Stimulated activated CD4-positive, alpha-beta T cell treated with anti-CD3 and anti-CD28 coated beads, Interleukin-12 subunit alpha, Interleukin-12 subunit beta, amount 100 ng/mL, for 4 hours (primary cell): Measurements from ENCODE around the gene DSTN.

Experiments used
- DNase-seq: peaks from one replicate; pipeline ENCODE4 v3.0.0-alpha.2; 2020

Gene DSTN

DNA sequence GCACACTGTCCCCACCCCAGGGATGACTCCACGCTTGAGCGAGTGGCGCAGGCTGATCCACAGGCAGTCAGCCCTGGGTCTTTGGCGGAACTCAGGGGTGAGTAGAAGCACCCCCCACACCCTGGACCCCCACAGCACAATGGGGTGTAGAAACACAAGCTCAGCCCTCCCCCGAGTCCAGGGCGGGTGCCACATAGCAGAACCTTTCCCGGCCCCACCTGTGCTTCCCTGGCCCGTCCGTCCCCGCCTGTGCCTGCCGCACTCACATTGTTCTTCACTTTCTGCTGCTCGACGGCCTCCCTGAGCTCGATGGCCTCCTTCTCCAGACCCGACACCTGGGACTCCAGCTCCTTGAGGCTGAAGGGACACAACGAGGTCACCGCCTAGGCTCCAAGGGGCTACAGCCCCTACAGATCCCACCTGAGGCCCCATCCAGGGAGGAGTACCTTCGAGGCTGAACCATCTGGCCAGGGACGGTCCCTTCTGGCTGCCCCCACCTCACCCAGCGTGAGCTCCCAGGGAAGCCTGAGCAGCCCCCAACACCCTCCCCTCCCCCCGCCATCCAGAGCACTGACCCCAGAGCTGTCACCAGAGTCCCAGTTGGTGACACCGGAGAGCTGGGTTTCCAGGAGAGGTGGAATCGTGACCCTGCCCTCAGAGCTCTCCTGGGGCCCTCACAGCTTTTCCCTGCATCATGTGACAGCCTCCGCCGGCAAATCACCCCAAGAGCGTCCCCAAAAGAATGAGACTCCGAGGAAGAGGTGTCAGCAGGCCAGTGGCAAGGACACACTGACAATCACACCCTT is 55.6 kb downstream of the DSTN start:
- no peak for DNase-seq

DNA sequence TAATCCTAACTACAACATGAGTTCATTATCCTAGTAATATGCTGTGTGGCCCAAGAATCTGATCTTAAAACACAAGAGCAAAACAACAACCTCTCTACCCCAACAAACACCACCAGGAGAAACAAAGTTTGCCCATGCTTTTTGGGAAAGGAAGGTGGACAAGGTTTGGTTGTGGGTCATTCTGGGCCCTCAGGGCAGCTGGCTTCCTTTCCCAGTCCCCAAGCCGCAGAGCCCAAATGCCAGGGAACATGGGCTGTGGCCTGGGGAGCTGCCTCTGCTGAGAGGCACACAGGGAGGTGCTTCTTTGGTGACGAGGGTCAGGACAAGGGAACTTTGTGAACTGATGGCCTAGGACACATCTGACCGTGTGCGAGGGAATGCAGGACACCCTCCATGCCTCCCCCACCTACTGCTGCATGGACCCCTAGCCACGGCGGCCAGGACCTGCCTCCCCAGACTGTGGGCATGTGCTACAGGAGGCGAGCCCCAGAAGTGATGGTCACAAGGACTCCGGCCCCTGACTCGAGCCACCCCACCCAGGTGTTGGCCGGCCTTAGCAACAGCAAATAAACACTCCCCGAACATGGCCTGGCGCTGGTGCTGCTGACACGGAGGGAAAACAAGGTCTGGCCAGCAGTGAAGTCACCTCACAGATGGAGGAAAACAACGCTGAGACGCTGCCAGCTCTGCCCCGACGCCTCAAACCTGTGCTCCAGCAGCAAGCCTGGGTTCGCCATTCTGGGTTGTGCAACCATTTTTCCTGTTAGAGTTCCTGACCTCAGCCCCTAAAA is 56.5 kb downstream of the DSTN start:
- DNase-seq: no peak

DNA sequence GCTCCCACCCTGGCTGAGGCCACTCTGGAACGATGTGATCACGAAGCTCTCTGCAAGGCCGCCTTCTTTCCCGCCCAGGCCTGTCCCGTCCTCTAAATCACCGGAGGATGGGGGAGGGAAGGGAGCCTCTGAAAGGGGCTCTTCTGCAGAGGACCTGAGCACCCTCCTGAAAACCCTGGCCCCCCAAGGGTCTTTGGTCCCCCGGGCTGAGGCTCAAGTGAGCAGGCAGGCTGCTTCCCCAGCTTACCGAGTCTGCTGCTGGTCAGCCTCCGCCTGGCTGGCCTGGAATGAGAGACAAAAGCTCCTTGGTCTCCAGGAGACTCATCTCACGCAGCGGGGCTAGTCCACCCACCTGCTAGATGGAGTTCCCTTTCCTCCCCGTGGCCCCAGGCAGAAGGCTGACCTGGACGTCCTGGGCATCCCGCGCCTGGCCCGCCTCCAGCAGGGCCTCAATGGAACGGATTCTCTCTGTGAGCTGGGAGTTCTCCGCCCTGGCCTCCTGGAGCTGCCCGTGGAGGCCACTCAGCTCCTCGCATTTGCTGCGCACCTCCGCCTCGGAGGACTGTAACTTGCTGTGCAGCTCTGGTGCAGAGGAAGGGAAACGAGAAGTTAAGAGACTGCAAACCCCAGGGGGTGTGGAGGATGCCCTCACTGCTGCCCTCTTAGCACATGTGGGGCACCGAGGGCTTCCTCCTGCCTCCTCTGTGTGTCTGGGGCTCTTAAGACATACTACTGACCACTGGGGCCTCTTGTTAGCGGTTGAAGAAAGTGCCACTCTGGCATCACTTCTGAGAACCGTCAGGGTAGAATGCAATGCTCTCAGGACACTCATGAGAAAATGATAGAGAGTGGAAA is 57.5 kb downstream of the DSTN start:
- DNase-seq: no peak

DNA sequence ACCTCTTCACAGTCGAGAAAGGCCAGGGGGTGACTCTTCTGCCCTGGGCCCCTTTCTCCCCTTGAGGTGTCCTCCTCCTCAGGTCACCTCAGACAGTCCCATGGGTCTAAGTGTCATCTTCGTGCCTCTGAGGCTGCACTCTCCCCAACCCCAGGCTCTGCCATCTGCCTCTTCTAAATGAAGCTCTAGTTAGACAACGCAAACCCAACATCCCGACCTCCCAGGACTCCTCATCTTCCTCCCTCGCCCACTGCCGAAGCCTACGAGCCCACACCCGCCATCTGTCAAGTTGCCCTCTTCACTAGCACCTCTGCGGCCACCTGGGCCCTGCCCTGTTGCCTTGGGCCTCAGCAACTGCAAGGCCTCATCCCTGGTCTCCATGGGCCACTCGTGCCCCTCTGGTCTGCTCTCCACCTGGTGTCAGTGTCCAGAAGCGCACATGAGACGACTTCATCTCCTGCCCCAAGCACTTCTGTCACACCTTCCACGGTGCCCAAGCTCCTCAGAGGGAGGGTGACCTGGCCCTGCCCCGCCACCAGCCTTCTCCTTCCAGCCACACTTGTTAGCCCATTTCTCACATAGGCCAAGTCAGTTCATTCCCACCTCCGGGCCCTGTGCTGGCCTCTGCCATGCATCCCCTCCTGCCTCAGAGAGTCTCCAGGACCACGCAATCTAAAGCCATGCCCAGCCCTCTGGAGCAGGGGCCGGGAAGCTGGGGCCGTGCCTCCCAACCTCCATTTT is 58.4 kb downstream of the DSTN start:
- no peak for DNase-seq

DNA sequence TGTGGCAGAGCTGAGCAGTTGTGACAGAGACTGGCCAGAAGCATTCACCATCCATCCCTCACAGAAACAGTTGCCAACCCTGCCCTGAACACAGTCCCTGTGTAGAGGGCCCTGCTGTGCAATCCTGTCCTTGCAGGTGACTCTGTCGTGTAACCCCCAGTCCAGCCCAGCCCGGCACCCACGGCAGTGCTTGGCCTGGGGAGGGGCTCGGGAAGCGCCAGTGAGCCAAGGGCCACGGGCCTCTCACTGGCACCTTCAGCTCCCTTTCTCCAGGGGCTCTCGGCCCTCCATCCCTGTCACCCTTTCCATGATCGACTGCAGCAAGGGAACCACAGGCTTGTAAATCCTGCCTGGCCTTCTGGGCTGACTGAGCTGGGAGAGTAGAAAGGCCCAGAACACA is 59.1 kb downstream of the DSTN start:
- no peak for DNase-seq

DNA sequence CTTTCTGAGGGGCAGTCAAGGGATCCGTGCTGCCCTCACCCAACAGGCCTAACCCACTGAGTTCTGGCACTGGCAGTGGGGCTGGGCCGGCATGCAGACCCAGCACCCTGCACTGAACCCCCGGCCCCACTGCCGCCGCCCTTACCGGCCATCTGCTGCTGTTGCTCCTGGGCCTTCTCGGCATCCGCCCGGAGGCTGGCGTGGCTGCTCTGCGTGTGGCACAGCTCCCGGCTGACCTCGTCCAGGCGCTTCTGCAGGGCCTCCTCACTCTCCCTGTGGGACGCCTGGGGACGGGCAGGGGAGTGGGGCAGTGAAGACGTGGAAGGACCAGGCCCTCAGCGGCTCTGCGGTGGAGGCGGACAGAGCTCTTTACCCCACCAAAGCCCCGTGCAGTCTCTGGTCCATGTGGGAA is 59.8 kb downstream of the DSTN start:
- no peak for DNase-seq

GRCh38 chr20:17630151-17630805 is 60.4 kb downstream of the DSTN start:
- DNase-seq: no peak

GRCh38 chr20:17630806-17631195 is 60.9 kb downstream of the DSTN start:
- no peak for DNase-seq

GRCh38 chr20:17631576-17632319 is 61.9 kb downstream of the DSTN start:
- no peak for DNase-seq

DNA sequence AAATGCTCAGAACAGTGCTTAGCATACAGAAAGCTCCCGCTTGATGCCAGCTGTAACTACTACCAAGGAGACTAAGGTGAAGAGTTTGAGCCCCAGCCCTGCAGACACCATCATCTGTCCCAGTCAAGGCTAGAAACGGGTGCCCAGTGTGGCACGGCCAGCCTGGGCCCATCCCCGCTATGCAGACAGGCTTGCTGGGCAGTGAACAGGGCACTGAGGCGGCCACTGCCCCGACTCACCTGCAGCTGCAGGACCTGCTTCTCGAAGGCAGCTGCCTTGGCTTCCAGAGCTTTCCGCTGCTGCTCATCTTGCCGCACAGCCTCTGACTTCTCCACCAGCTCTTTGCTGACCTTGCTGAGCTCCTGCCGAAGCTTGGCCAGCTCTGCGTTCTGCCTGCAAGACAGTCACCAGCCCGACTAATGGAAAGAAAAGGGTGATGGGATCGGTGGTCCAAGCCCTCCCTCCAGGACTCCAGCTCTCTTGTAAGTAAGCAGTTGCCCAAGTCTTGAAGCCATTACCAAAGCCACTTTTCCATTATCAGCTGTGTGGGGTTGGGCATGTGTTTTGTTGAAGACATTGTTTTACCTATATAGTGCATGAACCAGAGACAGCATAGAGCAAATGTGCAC is 63.5 kb downstream of the DSTN start:
- no peak for DNase-seq

DNA sequence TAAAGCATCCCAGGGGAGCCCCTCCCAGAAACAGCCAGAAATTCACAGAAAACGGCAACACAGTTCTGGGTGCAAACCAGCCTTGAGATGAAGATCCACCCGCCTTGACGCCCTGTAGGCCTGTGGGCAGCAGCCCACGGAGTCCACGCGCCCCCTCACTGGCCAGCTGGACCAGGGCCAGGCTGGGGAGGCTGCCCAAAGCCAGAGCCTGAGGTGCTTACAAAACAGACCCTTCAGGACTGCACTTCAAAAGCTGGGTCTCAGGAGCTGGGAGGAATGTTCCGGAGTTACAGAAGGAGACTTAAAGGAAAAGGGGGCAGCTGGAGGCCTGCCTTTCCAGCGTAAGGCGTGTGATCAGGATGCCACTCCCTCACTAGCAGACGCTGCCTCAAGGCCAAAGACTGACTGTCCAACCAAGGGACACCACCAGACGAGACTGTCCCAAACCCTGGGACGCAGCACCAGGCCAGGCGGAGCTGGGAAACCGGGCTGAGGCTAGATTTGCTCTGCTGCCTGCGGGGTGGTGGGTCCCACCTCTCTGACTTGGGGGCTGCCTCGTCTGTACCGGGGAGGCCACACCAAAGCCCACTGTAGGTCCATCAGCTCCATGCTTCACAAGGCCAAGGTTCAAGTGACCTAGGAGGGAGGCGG is 64.1 kb downstream of the DSTN start:
- no peak for DNase-seq

- DNase-seq: no peak
Observed at GRCh38 chr20:17634661-17635331, 64.9 kb downstream of the DSTN start.

- no peak for DNase-seq
Observed at GRCh38 chr20:17635332-17636244, 65.7 kb downstream of the DSTN start.

DNA sequence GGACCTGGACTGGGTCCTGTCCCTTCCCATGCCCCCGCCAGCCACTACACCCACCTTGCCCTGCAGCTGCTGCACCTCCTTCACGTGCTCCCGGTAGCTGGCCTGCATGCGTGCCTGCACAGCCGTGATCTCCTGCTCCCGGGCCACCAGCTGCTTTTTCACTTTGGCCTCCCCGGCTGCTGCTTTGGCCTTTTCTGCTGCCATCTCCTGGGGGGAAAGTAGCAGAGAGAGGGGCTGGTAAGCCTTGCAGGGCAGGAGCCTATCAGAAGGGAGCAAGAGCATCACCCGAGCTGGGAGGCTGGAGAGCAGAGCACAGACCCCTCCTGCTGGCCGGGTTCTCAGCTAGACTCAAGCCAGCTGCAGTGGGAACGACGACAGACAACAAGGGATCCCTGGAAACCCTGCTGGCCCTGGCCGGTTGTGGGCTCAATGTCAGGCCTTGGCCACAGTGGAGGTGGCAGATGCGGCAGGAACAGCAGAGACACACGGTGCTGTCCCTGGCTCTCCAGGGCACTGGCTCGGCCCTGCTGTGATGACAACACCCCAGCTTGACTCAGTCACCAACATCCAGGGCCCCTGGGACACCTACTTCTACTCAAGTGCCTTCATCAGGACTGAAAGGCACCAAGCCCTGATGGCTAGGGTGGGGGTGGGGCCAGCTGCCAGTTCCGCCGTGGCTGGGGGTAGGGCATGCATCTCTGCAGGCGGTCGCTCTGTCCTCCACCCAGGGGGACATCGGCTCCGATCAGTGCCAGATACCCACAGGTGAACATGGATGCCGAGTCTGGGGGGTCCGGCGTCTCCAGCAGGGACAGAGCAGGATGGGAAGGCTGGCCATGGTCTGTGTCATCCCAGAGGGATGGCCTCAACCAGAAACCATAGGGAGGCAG is 66.9 kb downstream of the DSTN start:
- DNase-seq: no peak

DNA sequence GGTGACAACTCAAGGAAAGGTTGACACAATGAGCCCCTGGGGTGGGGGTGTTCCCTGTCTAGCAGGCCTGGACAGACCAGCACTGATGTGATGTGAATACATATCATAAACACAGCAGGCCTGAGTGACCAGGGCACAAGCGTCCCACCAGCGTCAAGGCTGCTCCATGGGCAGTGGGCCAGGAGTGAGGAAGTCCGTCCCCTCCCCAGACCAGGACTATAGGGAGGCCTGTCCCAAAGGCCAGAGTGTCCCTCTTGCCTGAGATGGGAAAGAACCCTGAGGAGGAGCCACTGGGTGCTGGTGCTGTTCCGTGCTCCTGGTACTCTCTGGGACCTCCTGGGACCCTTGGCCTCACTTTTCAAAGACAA is 67.5 kb downstream of the DSTN start:
- no peak for DNase-seq

DNA sequence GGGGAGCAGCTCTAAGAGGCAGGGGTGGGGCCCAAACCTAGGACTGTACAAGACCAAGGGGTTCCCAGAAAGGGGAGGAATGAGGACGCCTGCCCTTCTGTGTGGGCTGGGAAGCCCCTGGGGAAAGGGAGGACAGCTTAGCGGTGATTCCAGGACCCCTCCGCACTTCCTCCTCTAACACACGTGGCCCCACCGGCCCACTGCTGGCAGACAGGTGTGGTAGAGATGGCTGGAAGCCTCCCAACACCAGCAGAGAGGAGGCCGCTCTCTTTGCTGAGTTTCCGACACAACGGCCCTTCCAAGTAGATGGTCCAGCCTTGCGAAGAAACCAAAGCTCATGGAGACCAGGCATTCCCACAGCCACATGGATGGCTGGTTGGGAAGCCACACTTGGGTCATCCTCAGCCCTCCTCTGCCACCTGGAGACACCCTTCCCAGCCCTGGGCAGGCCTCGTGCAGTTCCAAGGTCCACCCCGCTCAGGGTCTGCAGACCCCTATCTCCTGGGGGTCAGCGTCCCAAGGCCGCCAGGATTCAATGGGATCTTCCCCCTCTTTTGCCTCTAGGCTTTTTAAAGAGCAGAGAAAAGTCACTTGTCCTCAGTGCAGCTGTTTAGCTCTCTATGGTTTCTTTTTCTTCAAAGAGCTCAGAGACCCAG is 68.2 kb downstream of the DSTN start:
- DNase-seq: no peak

DNA sequence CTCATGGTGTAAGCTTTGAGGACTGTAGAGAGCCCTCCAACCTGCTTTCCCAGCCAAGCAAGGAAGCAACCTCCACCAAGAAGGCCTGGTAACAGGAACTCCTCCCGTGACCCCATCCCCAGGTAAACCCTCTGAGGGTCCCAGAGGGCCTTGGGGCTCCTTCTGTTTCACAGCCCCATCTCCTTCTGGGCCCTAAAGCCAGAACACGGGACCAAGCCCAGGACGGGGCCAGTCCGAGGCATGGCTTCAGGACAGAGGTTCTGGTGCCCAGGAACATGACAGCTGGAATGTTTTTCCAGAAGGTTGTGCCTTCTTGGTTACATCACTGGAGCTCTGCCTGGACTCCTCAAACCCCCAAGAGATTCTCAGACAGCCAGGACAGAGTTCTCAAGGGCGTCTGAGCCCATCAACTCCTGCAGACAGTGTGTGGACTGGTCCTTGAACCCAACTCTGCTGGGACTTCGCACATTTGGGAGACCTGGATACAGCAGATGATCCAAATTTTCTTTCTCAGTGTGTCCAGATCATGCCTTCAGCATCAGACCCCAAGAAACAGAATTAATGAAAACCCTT is 69.0 kb downstream of the DSTN start:
- DNase-seq: no peak
